IMR-90 (cell line): ENCODE measurements around the gene SERPINF2. TPM values are rescaled to one million over a fixed set of nuclear protein-coding genes. Genes with fewer than 3 reads are reported as not detected.
A peak's percentile ranks its signal among the peaks of the same experiment; 100 is the strongest.

Experiments used
- ATAC-seq: fragments of 200-7000 bp; cut with Tn5 transposase; 2 replicates; pipeline ENCODE4 v1.9.1; 2020; ENCODE audit warnings: low read depth, mild to moderate bottlenecking, moderate library complexity
- BruUV-seq: library from RNA; stranded (reverse); fragments of 400-500 nt; replicated peaks from 2 replicates; lab custom pipeline; 2021; lab: Mats Ljungman, UMichigan
- CTCF ChIA-PET: fragments of 300-600 bp; formaldehyde crosslinking; extraction: SDS; loops from one replicate; lab custom pipeline; 2021; ENCODE audit warnings: antibody characterized with exemption; lab: Yijun Ruan, JAX
- POLR2A ChIA-PET: fragments of 300-600 bp; sonication (Branson Sonifier 250); formaldehyde crosslinking; loops from one replicate; lab custom pipeline; 2022; ENCODE audit warnings: antibody characterized with exemption; ENCODE audit not compliant: unreplicated experiment; lab: Charles Lee
- DNase-seq: peaks from one replicate; pipeline ENCODE4 v3.0.0; 2013
- H2AFZ ChIP-seq: replicated peaks from 2 replicates; pipeline ENCODE3; 2013; ENCODE audit warnings: low read length, mild to moderate bottlenecking; ENCODE audit not compliant: poor library complexity
- H2AK5ac ChIP-seq: 2 replicates; pipeline ENCODE4 v1.6.1; 2013; ENCODE audit warnings: low read depth, low read length, inconsistent platforms
- H2AK9ac ChIP-seq: replicated peaks from 2 replicates; pipeline ENCODE3; 2013; ENCODE audit warnings: mild to moderate bottlenecking, low read depth, low read length, moderate library complexity; ENCODE audit not compliant: poor library complexity
- H2BK120ac ChIP-seq: 2 replicates; pipeline ENCODE4 v1.6.1; 2013; ENCODE audit warnings: low read depth, low read length, inconsistent platforms
- H2BK15ac ChIP-seq: 3 replicates; pipeline ENCODE4 v1.6.1; 2013; ENCODE audit warnings: low read depth, low read length, inconsistent platforms
- H2BK20ac ChIP-seq: 2 replicates; pipeline ENCODE4 v1.6.1; 2013; ENCODE audit warnings: low read depth, mild to moderate bottlenecking, inconsistent platforms, low read length, moderate library complexity
- H2BK5ac ChIP-seq: 2 replicates; pipeline ENCODE4 v1.6.1; 2013; ENCODE audit warnings: mild to moderate bottlenecking, low read depth, low read length, inconsistent platforms; ENCODE audit not compliant: poor library complexity, severe bottlenecking
- H3K14ac ChIP-seq: replicated peaks from 2 replicates; pipeline ENCODE4 v1.6.1; 2013; ENCODE audit warnings: low read depth, low read length, inconsistent platforms
- H3K18ac ChIP-seq: 2 replicates; pipeline ENCODE4 v1.6.1; 2013; ENCODE audit warnings: low read depth, low read length, control low read depth
- H3K23ac ChIP-seq: 2 replicates; pipeline ENCODE4 v1.6.1; 2013; ENCODE audit warnings: low read depth, low read length, inconsistent platforms
- H3K27ac ChIP-seq: 2 replicates; pipeline ENCODE4 v1.5.1; 2013; ENCODE audit warnings: mild to moderate bottlenecking, control low read depth, low read length; ENCODE audit not compliant: insufficient read depth
- H3K27me3 ChIP-seq: 2 replicates; pipeline ENCODE4 v1.6.1; 2013; ENCODE audit warnings: low read length; ENCODE audit not compliant: control insufficient read depth, insufficient read depth
- H3K36me3 ChIP-seq: 2 replicates; pipeline ENCODE4 v1.6.1; 2013; ENCODE audit warnings: low read length, mixed read lengths; ENCODE audit not compliant: control insufficient read depth, insufficient read depth
- H3K4ac ChIP-seq: 2 replicates; pipeline ENCODE4 v1.6.1; 2013; ENCODE audit warnings: low read depth, low read length, inconsistent platforms
- H3K4me1 ChIP-seq: 2 replicates; pipeline ENCODE4 v1.6.1; 2013; ENCODE audit warnings: low read length, mixed read lengths; ENCODE audit not compliant: control insufficient read depth, insufficient read depth
- H3K4me2 ChIP-seq: 2 replicates; pipeline ENCODE4 v1.6.1; 2013; ENCODE audit warnings: low read depth, mild to moderate bottlenecking, control low read depth, low read length, moderate library complexity
- H3K4me3 ChIP-seq: 2 replicates; pipeline ENCODE4 v1.5.1; 2013; ENCODE audit warnings: low read depth, mild to moderate bottlenecking, control low read depth, low read length, moderate library complexity; ENCODE audit not compliant: insufficient read depth
- H3K56ac ChIP-seq: 2 replicates; pipeline ENCODE4 v1.6.1; 2013; ENCODE audit warnings: low read length, inconsistent platforms; ENCODE audit not compliant: insufficient read depth; ENCODE audit errors: extremely low read depth
- H3K79me1 ChIP-seq, 2 experiments: 2 replicates each; pipeline ENCODE4 v1.6.1; 2013; ENCODE audit warnings: low read length in 2 of 2, inconsistent platforms in 1 of 2, low read depth in 1 of 2
- H3K9ac ChIP-seq: 2 replicates; pipeline ENCODE4 v1.6.1; 2013; ENCODE audit warnings: low read depth, low read length, control low read depth
- H3K9me1 ChIP-seq: 2 replicates; pipeline ENCODE4 v1.6.1; 2013; ENCODE audit warnings: low read length, inconsistent platforms; ENCODE audit not compliant: insufficient read depth
- H3K9me3 ChIP-seq: 2 replicates; pipeline ENCODE4 v1.6.1; 2013; ENCODE audit warnings: low read length; ENCODE audit not compliant: control insufficient read depth, insufficient read depth
- H4K20me1 ChIP-seq: 2 replicates; pipeline ENCODE4 v1.6.1; 2013; ENCODE audit warnings: low read length, inconsistent platforms; ENCODE audit not compliant: insufficient read depth
- H4K5ac ChIP-seq: 2 replicates; pipeline ENCODE4 v1.6.1; 2013; ENCODE audit warnings: mild to moderate bottlenecking, low read depth, low read length, control low read depth
- H4K8ac ChIP-seq, 2 experiments: 2 replicates each; pipeline ENCODE4 v1.6.1; 2013; ENCODE audit warnings: low read depth in 2 of 2, low read length in 2 of 2, control low read depth in 1 of 2, inconsistent platforms in 1 of 2
- H4K91ac ChIP-seq: 2 replicates; pipeline ENCODE4 v1.6.1; 2013; ENCODE audit warnings: low read depth, low read length, inconsistent platforms; ENCODE audit not compliant: insufficient read depth
- MXI1 ChIP-seq: IDR thresholded peaks from 2 replicates; pipeline ENCODE4 v1.6.1; 2012; ENCODE audit warnings: low read depth, mild to moderate bottlenecking, low read length, moderate library complexity, borderline replicate concordance
- RCOR1 ChIP-seq: IDR thresholded peaks from 2 replicates; pipeline ENCODE4 v1.6.1; 2012; ENCODE audit warnings: mild to moderate bottlenecking, low read length, improper control_type of control experiment; ENCODE audit not compliant: insufficient replicate concordance
- WGBS, 2 experiments: methylation state at CpG; one replicate each; pipeline versions ENCODE4 v1.1.5 to v1.1.7; 2013; ENCODE audit warnings: missing lambda C conversion rate in 2 of 2; ENCODE audit not compliant: insufficient read length in 1 of 2; ENCODE audit errors: extremely low coverage in 2 of 2; 5-methylcytosine and 5-hydroxymethylcytosine counted together
- dilution Hi-C: fragments of 300-500 bp; cut with HindIII; formaldehyde crosslinking; loops from one replicate; pipeline ENCODE4 v1.14.3; 2018; ENCODE audit warnings: low sequenced_read_pairs; ENCODE audit not compliant: unreplicated experiment
- in situ Hi-C: fragments of 300-500 bp; cut with MboI; formaldehyde crosslinking; loops from 3 replicates; pipeline ENCODE4 v1.14.3; 2019; ENCODE audit warnings: low sequenced_read_pairs, inconsistent platforms, mixed read lengths
- intact Hi-C: fragments of 100-400 bp; cut with micrococcal nuclease; formaldehyde crosslinking; loops from 2 replicates; pipeline ENCODE4 v1.10.0; 2022
- polyA plus RNA-seq, 3 experiments: library from polyadenylated mRNA; depleted of rRNA; stranded (reverse); fragments of >200 nt; gene quantifications; 2 replicates each; pipeline ENCODE4 v1.2.3, GENCODE V29; 2012; ENCODE audit warnings: low replicate concordance in 1 of 3
- total RNA-seq: library from RNA; depleted of rRNA; stranded (reverse); fragments of >200 nt; gene quantifications from 2 replicates; pipeline ENCODE4 v1.2.3, GENCODE V29; 2012

The SERPINF2 gene
- total and polyA plus RNA-seq, 2 of the 4 experiments (the other 2 are of a cell fraction): not detected

DNA sequence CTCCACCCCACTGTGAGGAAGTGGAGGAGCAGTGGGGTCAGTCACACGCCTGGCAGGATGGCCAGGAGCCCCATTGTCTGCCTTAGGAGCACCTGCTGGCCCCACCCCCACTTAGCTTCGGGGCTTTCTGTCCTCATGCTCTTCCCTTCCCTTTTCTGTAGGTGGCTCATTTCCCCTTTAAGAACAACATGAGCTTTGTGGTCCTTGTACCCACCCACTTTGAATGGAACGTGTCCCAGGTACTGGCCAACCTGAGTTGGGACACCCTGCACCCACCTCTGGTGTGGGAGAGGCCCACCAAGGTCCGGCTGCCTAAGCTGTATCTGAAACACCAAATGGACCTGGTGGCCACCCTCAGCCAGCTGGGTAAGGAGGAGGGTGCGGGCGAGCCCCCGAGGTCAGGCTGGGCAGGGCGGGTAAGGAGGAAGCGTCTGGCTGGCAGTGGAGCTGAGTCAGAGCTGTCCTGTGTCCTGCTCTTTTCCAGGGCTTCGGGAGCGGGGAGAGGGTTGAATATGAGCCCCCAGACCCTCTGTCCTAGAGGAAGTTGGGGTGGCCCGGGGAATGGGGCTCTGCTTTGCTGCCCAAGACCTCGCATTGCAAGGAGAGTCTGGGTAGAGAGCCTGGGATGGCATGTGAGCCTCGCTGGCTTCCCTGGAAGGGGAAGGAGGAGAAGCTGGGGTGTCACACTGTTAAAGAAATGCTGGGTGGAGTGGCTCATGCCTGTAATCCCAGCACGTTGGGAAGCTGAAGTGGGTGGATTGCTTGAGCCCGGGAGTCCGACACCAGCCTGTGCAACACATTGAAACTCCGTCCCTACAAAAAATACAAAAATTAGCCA is 10.0 kb downstream of the SERPINF2 start:
- in situ Hi-C loops (no loop called here), intact Hi-C loops (no loop called here), dilution Hi-C loops (no loop called here)
- Histone ChIP-seq H3K36me3 (no peaks in the 10 kb centered on the region), H3K9ac (no peak overlapping the region), H2AK9ac (no peak overlapping the region), H3K9me3 (peaks cover 6% of the 10 kb centered on the region; the same call in 1 of the 2 replicates), H2BK20ac (no peak overlapping the region), H4K5ac (no peak overlapping the region), H2AK5ac (no peak overlapping the region), H3K4ac (no peak overlapping the region), H3K9me1 (no peaks in the 10 kb centered on the region), H3K23ac (no peak overlapping the region), H3K14ac (no peak overlapping the region), H3K27ac (no peak overlapping the region), H4K8ac (no peak overlapping the region), H2BK5ac (no peak overlapping the region), H2AFZ (peak overlapping the region; percentile 5), H4K20me1 (no peaks in the 10 kb centered on the region), H4K91ac (no peak overlapping the region), H2BK120ac (no peak overlapping the region), H3K79me1 (no peaks in the 10 kb centered on the region), H3K27me3 (peaks cover 2% of the 10 kb centered on the region; the same call in 1 of the 2 replicates), H3K18ac (no peak overlapping the region), H3K4me3 (no peak overlapping the region), H3K4me2 (no peak overlapping the region), H3K56ac (no peak overlapping the region), H3K4me1 (no peaks in the 10 kb centered on the region), H2BK15ac (no peak overlapping the region)
- 70% methylated on average over 6 of the region's 18 CpGs; no CpG with 5 or more reads in 1 of the 2 experiments for WGBS, 2 experiments
- ChIA-PET POLR2A (no interaction called here), CTCF (interaction anchor here (1.2 kb wide), 1 partner anchor 11 kb away, joined by 3 read pairs; no protein-coding TSS in a partner anchor)
- ATAC-seq (no peak), DNase-seq (no peak)
- TF ChIP-seq MXI1: no peak
- no peak for TF ChIP-seq RCOR1
- no TSS peak for BruUV-seq
